Epithelial cell of prostate (primary cell): ENCODE data around the gene F7.

Experiments used
- DNase-seq: peaks from one replicate; pipeline ENCODE4 v3.0.0-alpha.2; 2011; ENCODE audit warnings: low read depth, low spot score
- H3K27ac ChIP-seq: fragments of 450-650 bp; 2 replicates; pipeline ENCODE4 v1.5.1; 2017; ENCODE audit warnings: mild to moderate bottlenecking

F7 gene

GRCh38 chr13:113084094-113084942 lies 21.3 kb upstream of the F7 start:
- H3K27ac ChIP-seq = no peak overlapping the region
- no peak for DNase-seq

- DNase-seq = no peak
- H3K27ac ChIP-seq = no peak overlapping the region
Observed at GRCh38 chr13:113084943-113085540, 20.5 kb upstream of the F7 start.

- no peak for DNase-seq
- no peak overlapping the region for H3K27ac ChIP-seq
Observed at GRCh38 chr13:113086031-113086750, 19.4 kb upstream of the F7 start.

GRCh38 chr13:113086991-113087922 lies 18.3 kb upstream of the F7 start:
- DNase-seq = no peak
- no peak overlapping the region for H3K27ac ChIP-seq

GRCh38 chr13:113087923-113088690 lies 17.5 kb upstream of the F7 start:
- no peak overlapping the region for H3K27ac ChIP-seq
- no peak for DNase-seq

- no peak for DNase-seq
- H3K27ac ChIP-seq = no peak overlapping the region
Observed at GRCh38 chr13:113088691-113089020, 16.9 kb upstream of the F7 start.

GRCh38 chr13:113089693-113090414 lies 15.7 kb upstream of the F7 start:
- no peak overlapping the region for H3K27ac ChIP-seq
- no peak for DNase-seq

GRCh38 chr13:113090415-113090770 lies 15.2 kb upstream of the F7 start:
- no peak for DNase-seq
- no peak overlapping the region for H3K27ac ChIP-seq

GRCh38 chr13:113090806-113091205 lies 14.8 kb upstream of the F7 start:
- H3K27ac ChIP-seq = no peak overlapping the region

GRCh38 chr13:113091211-113091771 lies 14.3 kb upstream of the F7 start:
- no peak for DNase-seq
- no peak overlapping the region for H3K27ac ChIP-seq

More at GRCh38 chr13:113090806-113091205, 14.8 kb upstream of the F7 start:
- no peak for DNase-seq

GRCh38 chr13:113091891-113092775 lies 13.5 kb upstream of the F7 start:
- H3K27ac ChIP-seq = no peak overlapping the region
- DNase-seq = no peak

GRCh38 chr13:113092776-113093579 lies 12.6 kb upstream of the F7 start:
- no peak for DNase-seq
- H3K27ac ChIP-seq = no peak overlapping the region

- DNase-seq = no peak
- H3K27ac ChIP-seq = no peak overlapping the region
Observed at GRCh38 chr13:113093580-113094409, 11.8 kb upstream of the F7 start.

GRCh38 chr13:113094410-113094800 lies 11.2 kb upstream of the F7 start:
- no peak for DNase-seq
- no peak overlapping the region for H3K27ac ChIP-seq

- DNase-seq = no peak
- H3K27ac ChIP-seq = no peak overlapping the region
Observed at GRCh38 chr13:113095146-113096051, 10.2 kb upstream of the F7 start.
